ENCODE results near the gene RASD1. TPM values are rescaled to one million over a fixed set of nuclear protein-coding genes. Genes with fewer than 3 reads are reported as not detected.

RASD1 gene
- total RNA-seq, 3 donors from 2014 or later (not counting 1 experiment from before 2014, with no cell fraction given), result 0.60 to 2.4 (median 1.2) TPM

DNA sequence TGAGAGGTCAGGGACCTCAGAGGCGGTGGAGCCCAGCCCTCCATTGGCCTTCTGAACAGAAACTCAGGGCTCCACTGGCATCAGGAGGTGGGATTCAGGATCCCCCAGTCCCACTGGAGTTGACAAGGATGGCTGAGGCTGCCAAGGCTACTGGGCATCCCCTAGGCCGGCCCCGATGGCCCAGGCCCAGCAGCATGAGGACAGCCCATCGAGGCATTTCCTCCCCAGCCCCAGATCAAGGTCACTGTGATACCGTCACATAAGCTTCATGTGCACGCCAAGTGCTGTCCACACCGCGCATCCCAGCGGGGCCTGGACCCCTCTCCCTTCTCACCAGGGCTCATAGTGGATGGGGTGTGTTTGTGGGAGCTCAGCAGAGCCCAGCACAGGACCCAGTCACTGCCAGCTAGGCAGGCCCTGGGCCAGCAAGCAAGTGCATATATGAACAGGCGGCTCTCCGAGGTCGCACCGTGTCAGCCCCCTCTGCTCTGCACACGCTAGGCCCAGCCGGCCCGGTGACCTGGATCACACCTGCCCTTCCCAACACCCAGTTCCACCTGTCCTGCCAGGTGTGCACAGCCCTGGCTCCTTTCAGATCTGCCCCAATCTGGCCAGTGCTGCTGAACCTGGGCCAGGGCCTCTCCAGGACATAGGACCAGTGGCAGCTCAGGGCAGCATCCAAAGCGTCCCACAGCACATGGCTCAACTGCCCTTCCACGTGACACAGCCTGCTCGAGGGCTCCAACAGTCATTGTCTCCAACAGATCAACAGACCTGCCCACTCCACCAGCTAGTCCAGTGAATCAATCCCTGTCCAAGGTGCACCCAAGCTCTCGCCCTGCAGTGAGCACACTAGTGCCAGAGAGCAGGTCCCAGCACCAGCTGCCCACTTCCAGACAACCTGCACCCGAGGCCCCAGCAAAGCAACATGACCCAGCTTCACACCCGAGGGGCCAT, 32.8 kb upstream of the RASD1 start:
- Mint-ChIP-seq H3K36me3 (no peaks in the 10 kb centered on the region), H3K27me3 (ENCODE audit: low read depth in 2 of 2) (no peaks in the 10 kb centered on the region), H3K27ac (no peak overlapping the region), H3K4me3 (no peak overlapping the region), H3K9me3 (no peaks in the 10 kb centered on the region), H3K4me1 (peaks cover 0 to 5% of the 10 kb centered on the region in 2 donors)
- TF ChIP-seq, protein P1, sequence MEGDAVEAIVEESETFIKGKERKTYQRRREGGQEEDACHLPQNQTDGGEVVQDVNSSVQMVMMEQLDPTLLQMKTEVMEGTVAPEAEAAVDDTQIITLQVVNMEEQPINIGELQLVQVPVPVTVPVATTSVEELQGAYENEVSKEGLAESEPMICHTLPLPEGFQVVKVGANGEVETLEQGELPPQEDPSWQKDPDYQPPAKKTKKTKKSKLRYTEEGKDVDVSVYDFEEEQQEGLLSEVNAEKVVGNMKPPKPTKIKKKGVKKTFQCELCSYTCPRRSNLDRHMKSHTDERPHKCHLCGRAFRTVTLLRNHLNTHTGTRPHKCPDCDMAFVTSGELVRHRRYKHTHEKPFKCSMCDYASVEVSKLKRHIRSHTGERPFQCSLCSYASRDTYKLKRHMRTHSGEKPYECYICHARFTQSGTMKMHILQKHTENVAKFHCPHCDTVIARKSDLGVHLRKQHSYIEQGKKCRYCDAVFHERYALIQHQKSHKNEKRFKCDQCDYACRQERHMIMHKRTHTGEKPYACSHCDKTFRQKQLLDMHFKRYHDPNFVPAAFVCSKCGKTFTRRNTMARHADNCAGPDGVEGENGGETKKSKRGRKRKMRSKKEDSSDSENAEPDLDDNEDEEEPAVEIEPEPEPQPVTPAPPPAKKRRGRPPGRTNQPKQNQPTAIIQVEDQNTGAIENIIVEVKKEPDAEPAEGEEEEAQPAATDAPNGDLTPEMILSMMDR (IDR thresholded peaks at IDR 0.05), result no peak
- Histone ChIP-seq H3K4me1 (ENCODE audit: control insufficient read depth, insufficient read depth, low read length) (no peaks in the 10 kb centered on the region), H3K27ac (ENCODE audit: low read length) (no peak overlapping the region), H3K36me3 (ENCODE audit: control insufficient read depth, insufficient read depth, low read length) (no peaks in the 10 kb centered on the region), H3K4me3 (ENCODE audit: low read length) (no peak overlapping the region), H3K27me3 (ENCODE audit: control insufficient read depth, insufficient read depth, low read length) (no peaks in the 10 kb centered on the region), H3K9me3 (ENCODE audit: control insufficient read depth, insufficient read depth, low read length) (no peaks in the 10 kb centered on the region)
- ATAC-seq (no peak), DNase-seq (no peak)
- intact Hi-C loops (cut with micrococcal nuclease), result no loop called here
- WGBS (ENCODE audit: insufficient coverage), result 90% methylated on average over 19 of the region's 22 CpGs

DNA sequence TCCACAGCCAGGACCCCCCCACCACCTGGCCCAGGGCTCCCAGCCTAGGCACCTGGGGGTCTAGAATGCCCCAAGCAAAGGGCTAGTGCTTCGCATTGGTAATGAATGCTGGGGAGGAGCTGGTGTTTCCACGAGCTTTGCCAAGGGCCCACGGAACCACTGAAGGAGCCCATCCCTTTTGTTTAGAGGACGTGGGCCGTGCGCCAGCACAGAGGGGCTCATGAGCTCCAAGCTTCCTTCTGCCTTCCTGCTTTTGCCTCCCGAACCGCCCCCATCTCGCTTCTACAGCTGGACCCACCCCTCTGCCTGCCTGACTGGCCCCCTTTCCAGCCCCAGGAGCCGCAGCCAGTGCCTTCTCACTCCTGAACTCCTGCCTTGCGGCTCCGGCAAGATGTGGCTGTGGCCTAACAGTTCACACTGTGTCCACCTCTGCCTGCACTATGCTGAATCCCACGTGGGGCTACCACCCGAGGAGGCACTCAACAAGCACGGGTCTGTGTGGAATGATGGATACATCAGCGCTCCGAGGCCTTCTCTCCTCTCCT, 31.8 kb upstream of the RASD1 start:
- Mint-ChIP-seq H3K4me3 (no peak overlapping the region), H3K4me1 (peaks cover 0 to 5% of the 10 kb centered on the region in 2 donors)
- H3K4me1 ChIP-seq (ENCODE audit: control insufficient read depth, insufficient read depth, low read length), result no peaks in the 10 kb centered on the region

DNA sequence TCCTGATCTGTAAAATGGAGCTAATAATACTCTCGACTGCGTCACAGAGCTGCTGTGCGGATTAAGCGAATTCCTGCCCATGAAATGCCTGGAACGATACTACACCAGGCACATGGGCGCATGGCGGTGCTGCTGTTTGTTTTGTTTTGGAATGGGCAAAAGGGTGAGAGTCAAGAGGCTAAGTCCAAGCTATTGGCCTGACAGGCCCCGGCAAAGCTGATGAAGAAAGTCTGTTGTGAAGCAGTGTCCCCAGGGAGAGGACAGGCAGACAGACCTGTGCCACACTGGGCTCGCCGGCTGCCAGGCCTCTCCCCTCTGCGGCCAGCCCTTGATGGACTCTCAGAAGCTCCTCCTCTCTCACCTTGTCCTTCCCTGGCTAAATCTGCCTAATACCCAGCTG, 31.3 kb upstream of the RASD1 start:
- no peak for DNase-seq
- 95% methylated on average over 11 of the region's 11 CpGs for WGBS (ENCODE audit: insufficient coverage)
- Mint-ChIP-seq H3K36me3 (no peaks in the 10 kb centered on the region), H3K9me3 (no peaks in the 10 kb centered on the region), H3K4me1 (peaks cover 0 to 5% of the 10 kb centered on the region in 2 donors), H3K4me3 (no peak overlapping the region), H3K27ac (no peak overlapping the region), H3K27me3 (ENCODE audit: low read depth in 2 of 2) (no peaks in the 10 kb centered on the region)
- Histone ChIP-seq H3K27ac (ENCODE audit: low read length) (no peak overlapping the region), H3K4me1 (ENCODE audit: control insufficient read depth, insufficient read depth, low read length) (no peaks in the 10 kb centered on the region), H3K27me3 (ENCODE audit: control insufficient read depth, insufficient read depth, low read length) (no peaks in the 10 kb centered on the region), H3K36me3 (ENCODE audit: control insufficient read depth, insufficient read depth, low read length) (no peaks in the 10 kb centered on the region), H3K4me3 (ENCODE audit: low read length) (no peak overlapping the region), H3K9me3 (ENCODE audit: control insufficient read depth, insufficient read depth, low read length) (no peaks in the 10 kb centered on the region)
- intact Hi-C loops (cut with micrococcal nuclease), result no loop called here
- no peak for ATAC-seq
- TF ChIP-seq, protein P1 (IDR thresholded peaks at IDR 0.05), result no peak

More for the DNA sequence above, 31.8 kb upstream of the RASD1 start:
- TF ChIP-seq, protein P1 (IDR thresholded peaks at IDR 0.05), result no peak
- 92% methylated on average over 17 of the region's 17 CpGs for WGBS (ENCODE audit: insufficient coverage)
- H3K4me3 ChIP-seq (ENCODE audit: low read length), result no peak overlapping the region
- Mint-ChIP-seq H3K27me3 (ENCODE audit: low read depth in 2 of 2) (no peaks in the 10 kb centered on the region), H3K9me3 (no peaks in the 10 kb centered on the region), H3K27ac (no peak overlapping the region), H3K36me3 (no peaks in the 10 kb centered on the region)
- ATAC-seq (no peak), DNase-seq (no peak)
- no peaks in the 10 kb centered on the region for H3K36me3 ChIP-seq (ENCODE audit: control insufficient read depth, insufficient read depth, low read length)
- H3K27me3 ChIP-seq (ENCODE audit: control insufficient read depth, insufficient read depth, low read length), result no peaks in the 10 kb centered on the region
- intact Hi-C loops (cut with micrococcal nuclease), result no loop called here
- no peak overlapping the region for H3K27ac ChIP-seq (ENCODE audit: low read length)
- H3K9me3 ChIP-seq (ENCODE audit: control insufficient read depth, insufficient read depth, low read length), result no peaks in the 10 kb centered on the region

Data from natural killer cell (primary cell).